ENCODE results near the gene IFT80.
"Not testable (repeated sequence)": the region's sequence is repeated elsewhere in the genome, so short reads cannot be mapped to it uniquely, and the experiment has no call there.

Gene IFT80

DNA sequence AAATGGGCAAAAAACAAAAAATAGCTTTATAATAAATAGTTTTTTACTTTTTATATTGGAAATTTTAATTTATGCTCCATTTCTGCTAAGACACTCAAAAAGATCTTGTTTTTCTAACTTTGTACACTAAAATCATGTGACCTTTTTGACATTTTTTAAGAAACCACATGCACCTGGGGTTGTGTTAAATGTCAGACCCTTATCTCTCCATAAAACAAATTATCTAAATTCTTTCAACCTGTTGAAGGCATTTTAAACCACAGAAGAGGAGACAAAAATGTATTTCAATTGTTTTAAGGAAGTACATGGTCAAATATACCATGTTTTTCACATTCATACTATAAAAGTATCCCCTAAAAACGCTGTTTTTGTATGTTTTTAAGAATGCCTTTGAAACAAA, 29.2 kb downstream of the IFT80 start:
- DNase-seq (ENCODE audit: low read depth in 1 of 2, low spot score in 1 of 2) = no peak

DNA sequence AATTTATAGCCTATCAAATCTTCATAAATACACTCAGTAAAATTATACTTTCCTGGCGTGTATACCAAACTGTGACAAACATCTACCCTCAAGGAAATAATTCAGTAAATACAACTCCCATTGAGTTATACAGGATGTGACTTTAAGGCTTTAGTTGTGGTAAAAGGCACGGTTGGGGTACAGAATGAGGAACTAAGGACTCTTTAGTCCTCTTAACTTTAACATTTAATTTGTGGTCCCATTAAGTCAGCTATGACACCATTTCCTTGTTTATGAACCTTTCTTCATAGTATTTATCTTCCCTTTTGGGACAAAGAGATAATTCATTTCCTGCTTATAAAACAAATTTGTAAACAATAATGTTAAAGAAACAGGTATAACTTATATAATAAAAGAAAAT, 30.2 kb downstream of the IFT80 start:
- DNase-seq (ENCODE audit: low read depth in 1 of 2, low spot score in 1 of 2) = no peak

DNA sequence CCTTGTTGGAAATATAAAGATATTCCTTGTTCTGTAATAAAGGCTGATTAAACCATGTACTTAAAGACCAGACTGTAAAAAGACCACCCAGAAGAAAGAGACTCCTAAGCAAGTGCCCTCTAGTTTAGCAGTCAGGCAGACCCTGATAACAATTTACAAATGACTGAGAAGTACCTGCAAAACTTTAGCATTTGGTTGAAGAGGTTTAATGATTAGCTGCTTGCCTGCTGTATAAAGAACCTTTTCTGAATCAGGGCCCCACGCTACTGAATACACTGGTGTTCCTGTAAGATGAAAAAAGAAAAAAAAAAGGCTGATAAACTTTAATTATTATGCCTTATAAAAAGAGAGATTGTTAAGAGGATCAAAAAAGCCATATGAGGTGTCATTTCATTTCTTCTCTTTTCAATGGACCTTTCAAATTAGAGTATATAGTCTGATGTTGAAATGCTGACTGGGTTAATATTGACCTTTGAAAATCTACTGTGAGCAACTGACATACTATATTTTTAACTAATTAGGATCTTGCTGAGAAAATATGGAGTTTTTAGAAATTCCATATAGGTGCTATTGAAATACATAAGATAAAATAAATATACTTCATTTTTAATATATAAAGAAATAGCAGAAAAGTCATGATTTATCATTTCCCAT, 33.0 kb downstream of the IFT80 start:
- no peak for DNase-seq (ENCODE audit: low read depth in 1 of 2, low spot score in 1 of 2)

DNA sequence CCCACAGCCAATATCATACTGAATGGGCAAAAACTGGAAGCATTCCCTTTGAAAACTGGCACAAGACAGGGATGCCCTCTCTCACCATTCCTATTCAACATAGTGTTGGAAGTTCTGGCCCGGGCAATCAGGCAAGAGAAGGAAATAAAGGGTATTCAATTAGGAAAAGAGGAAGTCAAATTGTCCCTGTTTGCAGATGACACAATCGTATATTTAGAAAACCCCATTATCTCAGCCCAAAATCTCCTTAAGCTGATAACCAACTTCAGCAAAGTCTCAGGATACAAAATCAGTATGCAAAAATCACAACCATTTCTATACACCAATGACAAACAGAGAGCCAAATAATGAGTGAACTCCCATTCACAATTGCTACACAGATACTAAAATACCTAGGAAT, 36.1 kb downstream of the IFT80 start:
- DNase-seq (ENCODE audit: low read depth in 1 of 2, low spot score in 1 of 2) = not testable (repeated sequence)

DNA sequence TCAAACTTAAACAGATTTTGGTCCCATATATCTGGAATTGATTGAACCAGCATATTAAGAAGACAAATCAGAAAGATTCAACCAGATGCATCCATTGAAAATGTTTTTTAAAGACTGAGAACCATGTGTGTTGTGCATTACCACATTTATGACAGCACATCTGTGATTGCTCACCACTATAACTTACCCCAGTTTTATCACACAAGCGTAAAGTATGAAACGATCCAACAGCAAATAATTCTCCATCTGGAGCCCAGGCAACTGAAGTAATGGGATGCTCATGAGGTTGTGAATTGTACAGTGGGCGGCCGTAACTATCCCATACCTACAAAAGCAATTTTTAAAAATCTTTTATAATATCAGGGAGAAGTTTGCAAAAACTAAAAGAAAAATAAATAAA, 43.2 kb downstream of the IFT80 start:
- DNase-seq (ENCODE audit: low read depth in 1 of 2, low spot score in 1 of 2) = no peak

DNA sequence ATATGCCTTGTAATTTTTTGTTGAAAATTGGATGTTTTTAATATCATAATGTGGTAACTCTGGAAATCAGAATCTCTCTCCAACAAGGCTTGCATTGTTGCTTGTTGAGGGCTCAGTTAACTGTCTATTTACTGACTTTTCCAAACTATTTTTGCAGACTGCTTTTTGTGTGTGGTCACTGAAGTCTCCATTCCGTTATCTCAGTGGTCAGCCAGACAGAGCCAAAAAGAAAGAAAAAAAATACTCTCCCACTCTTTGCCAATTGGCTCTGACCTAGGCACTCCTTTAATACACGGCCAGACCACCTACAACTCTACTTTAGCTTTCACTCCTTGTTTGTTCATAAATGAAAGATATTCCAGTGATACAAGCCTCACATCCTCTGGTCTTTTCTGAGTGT, 52.5 kb downstream of the IFT80 start:
- no peak for DNase-seq (ENCODE audit: low read depth in 1 of 2, low spot score in 1 of 2)

DNA sequence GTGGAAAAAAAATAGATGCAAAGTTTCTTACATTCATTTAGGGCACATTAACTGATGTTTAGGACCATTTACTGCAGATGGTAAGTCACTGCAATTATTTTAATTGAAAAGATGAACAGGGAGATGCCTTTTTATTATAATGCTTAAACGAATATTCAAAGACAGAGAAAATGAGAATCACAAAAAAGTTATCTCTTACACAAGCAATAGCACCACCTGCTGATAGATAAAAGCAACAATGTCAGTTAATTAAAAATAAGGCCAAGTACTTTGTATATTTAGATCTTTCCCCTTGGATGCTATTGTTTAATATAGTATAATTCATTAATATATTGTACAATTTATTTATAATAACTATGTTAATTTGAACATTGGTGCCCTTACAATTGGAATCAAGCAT, 55.9 kb downstream of the IFT80 start:
- DNase-seq (ENCODE audit: low read depth in 1 of 2, low spot score in 1 of 2) = no peak

DNA sequence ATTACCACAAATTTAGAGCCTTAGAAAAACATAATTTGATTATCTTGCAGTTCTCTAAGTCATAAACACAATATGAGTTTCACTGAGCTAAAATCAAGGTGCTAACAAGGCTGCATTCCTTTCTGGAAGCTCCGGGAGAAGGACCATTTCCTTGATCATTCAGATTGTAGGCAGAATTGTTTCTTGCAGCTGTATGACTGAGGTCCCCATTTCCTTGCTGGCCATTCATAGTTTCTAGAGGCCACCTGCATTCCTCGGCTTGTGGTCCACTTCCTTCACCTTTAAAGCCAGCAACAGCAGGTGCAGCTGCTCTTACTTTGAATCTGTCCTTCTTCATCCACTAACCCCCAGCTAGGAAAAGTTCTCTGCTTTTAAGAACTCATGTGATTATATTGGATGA, 58.7 kb downstream of the IFT80 start:
- DNase-seq (ENCODE audit: low read depth in 1 of 2, low spot score in 1 of 2) = no peak

DNA sequence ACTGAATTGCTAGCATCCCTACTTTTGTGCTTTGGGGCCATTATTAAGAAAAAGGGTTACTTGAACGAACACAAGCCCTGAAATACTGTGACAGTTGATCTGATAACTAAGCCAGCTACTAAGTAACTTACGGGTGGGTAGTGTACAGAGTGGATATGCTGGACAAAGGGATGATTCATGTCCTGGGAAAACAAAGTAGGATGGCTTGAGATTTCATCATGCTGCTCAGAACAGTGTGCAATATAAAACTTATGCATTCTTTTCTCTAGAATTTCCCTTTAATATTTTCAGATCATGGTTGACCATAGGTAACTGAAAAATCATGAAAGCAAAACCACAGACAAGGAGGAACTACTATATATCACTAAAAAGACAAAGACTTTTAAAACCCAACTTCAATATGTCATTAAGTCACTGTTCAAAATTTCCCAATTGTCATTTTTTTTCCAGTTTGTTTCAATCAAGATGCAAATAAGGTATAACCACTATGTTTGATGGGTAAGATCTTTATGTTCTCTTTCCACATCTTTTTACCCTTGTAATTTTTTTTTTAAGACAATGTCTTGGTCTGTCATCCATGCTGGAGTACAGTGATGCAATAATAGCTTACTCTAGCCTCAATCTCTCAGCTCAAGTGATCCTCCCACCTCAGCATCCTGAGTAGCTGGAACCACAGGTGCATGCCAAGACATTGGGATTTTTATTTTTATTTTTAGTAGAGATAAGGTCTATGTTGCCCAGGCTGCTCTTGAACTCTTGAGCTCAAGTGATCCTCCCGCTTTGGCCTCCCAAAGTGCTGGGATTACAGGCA, 67.7 kb downstream of the IFT80 start:
- no peak for DNase-seq (ENCODE audit: low read depth in 1 of 2, low spot score in 1 of 2)

DNA sequence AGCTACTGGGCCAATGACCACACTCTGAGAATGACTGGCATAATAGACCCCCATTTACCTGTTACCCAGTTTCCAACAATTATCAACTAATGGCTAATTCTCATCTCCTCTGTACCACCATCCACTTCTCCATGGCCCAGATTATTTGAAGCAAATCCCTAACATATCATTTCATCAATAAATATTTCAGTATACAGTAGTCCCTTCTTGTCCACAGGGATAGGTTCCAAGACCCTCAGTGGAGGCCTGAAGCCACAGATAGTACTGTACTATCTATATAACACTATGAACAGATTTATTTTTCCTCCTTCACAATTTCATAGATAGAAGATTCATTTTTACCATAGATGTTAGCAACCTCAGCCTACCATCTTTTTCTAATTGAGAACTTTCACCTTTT, 68.3 kb downstream of the IFT80 start:
- DNase-seq (ENCODE audit: low read depth in 1 of 2, low spot score in 1 of 2) = no peak

DNA sequence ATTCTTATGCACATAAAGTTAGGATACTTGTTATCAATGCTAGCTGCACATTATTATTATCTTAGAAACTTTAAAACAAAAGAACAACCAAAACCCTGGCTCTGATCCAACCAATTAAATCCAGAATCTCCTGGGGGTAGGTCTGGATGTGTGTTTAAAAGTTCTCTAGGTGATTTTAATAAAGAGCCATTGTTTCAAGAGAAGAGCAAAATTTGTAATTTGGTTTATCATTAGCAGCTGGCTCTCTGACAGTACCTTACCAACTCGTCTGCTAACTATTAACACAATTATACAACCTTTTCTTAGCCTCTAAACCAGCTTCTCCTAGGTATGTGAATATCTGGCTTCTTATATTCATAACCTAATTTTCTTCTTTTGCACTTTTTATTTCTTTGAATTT, 68.9 kb downstream of the IFT80 start:
- DNase-seq (ENCODE audit: low read depth in 1 of 2, low spot score in 1 of 2) = no peak

DNA sequence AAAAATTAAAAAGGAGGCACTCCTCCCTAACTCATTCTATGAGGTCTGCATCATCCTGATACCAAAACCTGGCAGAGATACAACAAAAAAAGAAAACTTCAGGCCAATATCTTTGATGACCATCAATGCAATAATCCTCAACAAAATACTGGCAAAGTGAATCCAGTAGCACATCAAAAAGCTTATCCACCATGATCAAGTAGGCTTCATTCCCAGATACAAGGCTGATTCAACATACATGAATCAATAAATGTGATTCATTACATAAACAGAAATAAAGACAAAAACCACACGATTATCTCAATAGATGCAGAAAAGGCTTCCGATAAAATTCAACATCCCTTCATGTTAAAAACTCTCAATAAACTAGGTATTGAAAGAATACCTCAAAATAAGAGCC, 72.7 kb downstream of the IFT80 start:
- not testable (repeated sequence) for DNase-seq (ENCODE audit: low read depth in 1 of 2, low spot score in 1 of 2)

DNA sequence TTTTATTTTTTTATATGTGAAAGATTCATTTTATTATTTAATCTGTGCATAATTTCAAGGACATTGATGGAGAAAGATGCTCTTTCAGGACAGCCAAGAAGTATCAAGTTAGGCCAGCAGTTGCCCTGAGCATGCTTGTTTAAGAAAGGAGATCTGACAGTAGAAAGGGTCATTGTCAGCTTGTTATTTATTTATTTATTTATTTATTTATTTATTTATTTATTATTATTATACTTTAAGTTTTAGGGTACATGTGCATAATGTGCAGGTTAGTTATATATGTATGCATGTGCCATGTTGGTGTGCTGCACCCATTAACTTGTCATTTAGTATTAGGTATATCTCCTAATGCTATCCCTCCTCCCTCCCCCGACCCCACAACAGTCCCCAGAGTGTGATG, 77.2 kb downstream of the IFT80 start:
- DNase-seq (ENCODE audit: low read depth in 1 of 2, low spot score in 1 of 2) = not testable (repeated sequence)

DNA sequence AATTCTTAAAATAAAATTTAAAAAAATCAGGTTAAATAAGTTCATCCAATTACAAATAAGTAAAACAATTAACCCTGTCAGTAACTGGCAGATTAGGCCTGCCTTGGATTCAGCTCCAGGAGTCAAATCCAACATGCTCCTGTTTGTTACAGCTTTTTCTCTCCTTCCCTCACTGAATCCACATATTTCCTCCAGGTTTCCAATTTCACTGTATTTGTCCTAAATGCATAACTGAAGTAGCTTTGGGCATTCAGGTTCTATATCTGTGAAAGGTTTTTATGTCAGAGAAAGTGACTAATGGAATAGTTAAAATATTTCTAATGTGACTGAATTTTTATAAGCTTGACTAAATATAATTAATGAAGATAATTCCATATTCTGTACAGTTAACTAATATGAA, 79.7 kb downstream of the IFT80 start:
- no peak for DNase-seq (ENCODE audit: low read depth in 1 of 2, low spot score in 1 of 2)

DNA sequence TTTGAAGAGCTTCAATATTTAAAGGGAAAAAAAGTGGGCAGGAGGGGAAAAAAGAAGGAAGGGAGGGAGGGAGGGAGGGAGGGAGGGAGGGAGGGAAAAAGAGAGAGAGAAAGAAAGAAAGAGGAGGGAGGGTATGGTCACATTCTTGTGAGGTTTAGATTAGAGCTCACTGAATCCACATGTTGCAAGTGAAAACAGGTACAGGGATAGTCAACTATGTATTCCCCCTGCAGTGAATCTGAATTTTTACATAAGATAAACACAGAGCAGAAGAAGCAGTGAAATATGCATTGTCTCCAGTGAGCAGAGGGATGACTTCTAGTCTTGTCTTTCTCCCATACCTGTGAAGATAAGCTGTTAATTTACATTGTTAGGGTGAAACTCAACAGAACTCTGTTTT, 84.0 kb downstream of the IFT80 start:
- no peak for DNase-seq (ENCODE audit: low read depth in 1 of 2, low spot score in 1 of 2)

DNA sequence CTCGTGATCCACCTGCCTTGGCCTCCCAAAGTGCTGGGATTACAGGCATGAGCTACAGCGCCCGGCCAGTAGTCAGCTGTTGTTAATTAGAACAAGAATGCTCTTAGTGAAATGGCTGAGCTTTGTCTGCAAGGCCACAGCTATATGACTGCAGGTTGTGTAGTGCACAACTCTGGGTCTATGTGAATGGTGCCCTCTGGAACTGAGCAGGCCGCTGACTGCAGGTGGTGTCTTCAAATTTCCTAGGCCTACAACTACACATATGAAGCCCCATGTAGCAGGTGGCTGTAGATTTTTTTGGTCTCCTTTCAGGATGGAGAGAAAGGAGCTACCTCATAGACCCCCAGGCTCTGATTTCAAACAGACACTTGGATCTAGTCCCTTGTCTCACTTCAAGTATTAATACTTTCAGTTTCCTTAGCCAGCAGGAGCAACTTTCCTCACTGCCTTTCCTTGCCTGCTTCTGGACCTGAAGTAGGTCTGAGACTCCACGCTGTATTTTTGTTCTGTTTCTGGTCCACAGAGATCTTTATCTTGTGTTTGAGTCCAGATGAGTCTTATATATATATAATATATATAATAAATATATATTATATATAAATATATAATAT, 86.9 kb downstream of the IFT80 start:
- no peak for DNase-seq (ENCODE audit: low read depth in 1 of 2, low spot score in 1 of 2)

DNA sequence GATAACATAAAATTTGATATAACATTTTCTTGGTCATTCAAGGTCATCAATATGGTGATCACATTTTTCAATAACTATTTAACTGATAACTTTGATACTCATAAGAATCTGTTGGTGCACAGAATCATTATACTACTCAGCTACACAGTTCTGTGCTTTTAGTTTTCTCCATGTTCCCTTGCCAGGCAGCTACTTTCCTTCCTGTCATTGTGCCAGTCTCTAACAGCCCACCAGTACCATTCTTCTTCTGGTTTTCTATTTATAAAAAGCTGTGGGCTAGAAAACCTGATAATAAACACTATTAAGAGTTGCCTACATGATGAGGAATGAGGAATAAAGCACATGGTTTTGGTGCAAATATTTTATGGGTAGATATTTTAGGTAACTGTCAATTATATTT, 96.2 kb downstream of the IFT80 start:
- DNase-seq (ENCODE audit: low read depth in 1 of 2, low spot score in 1 of 2) = no peak

DNA sequence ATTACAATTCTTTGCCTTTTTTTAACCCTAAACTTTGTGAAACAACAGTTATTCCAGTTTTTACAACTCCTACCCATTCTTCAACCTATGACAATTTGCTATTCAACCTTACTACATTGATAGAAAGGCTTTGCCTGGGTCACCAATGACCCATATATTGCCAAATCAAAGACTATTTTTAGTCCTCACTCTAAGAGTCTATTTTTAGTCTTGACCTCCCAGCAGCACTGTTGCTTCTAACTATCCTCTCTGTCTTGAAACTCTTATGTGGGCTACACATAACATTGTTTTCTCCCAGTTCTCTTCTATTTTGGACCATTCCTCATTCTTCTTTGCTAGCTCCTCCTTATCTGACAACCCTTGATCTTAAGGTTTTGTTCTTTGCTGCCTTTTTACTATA, 102.4 kb downstream of the IFT80 start:
- DNase-seq (ENCODE audit: low read depth in 1 of 2, low spot score in 1 of 2) = no peak

DNA sequence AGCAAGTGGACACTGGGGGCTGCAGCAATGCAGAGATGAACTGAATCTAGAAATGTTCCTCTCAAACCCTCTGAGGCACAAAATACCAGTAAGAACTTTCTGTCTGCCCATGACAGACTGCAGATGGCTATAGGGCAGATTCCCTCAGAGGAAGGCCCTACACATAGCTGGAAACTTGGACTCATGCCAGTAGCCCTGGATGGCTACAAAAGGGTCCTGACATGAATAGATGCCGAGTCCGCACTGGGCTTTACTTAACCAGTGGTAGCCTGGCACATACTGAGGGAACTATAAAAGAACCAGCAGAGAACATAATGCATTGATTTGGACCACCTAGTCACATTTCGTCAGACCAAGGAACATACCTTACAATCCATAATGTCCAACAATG, 107.1 kb downstream of the IFT80 start:
- DNase-seq (ENCODE audit: low read depth in 1 of 2, low spot score in 1 of 2) = no peak

DNA sequence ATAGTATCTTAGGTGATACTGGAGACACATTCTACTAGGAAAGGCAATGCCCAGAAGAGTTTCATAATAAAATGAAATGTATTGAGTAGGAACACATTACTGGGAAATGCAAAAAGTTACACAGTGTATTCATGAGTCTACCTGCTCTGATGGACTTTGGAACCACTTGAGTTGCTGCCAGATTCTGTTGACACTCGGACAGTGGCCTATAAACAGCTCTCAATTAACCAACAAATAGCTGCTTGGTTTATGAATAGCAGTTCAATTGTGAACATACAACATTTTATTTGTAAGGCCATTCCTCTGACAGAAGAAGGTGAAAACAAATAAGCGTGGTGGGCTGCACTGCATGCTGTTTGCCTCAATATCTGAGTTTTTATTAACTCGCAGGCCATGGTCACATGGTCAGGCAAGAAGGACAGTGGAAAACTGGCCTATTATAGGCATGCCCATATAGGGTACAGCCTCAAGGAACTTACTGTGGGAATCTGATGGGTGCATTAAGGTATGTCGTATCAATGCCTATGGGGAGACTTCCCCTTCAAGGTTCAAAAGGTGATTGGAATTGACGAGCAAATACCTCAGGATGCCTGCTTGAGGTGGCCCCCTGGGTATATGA, 107.6 kb downstream of the IFT80 start:
- no peak for DNase-seq (ENCODE audit: low read depth in 1 of 2, low spot score in 1 of 2)

DNA sequence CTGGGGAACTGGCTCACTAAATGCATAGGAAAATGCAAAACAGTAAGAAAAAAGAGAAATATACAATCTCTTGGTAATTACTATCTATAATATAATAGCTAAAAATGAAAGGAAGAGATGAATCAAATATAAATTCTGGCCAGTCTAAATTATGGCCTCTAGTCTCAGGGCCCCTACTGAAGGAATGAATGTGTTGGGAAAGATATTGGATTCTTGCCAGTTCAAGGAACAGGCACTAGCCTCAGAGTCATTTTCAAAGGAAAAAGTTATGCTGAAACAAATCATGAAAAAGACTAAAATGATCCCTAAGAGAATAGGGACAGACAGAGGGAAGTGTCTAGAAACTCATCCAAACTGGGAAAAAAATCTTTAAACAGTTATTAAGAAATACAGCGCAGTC, 111.4 kb downstream of the IFT80 start:
- no peak for DNase-seq (ENCODE audit: low read depth in 1 of 2, low spot score in 1 of 2)

DNA sequence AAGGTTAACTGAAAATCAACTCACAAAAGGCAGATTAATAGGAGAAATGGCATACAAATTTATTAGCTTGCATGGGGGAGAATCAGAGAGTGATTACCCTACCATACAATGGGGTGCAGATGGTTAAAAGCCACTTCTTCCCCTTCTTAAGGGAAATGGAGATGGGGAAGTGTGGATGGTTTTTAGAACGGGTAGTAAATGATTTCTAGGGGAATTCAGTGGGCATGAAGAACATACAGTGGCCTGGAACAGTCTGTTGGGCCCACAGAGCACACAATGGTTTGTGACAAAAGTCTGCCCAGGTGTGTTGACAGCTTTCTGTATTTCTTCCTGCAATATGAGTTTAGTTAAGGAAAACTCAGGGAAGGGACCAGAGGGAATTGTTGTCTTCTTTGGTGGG, 112.8 kb downstream of the IFT80 start:
- DNase-seq (ENCODE audit: low read depth in 1 of 2, low spot score in 1 of 2) = no peak
